ENCODE data around the gene E4F1.

- TF ChIP-seq CREB1 (CRISPR knock-in tag; IDR thresholded peaks at IDR 0.05) (no peak), CTCF (IDR thresholded peaks at IDR 0.05) (no peak), NFYB (CRISPR knock-in tag; conservative IDR thresholded peaks at IDR 0.05; ENCODE audit: low read depth) (no peak), ZNF423 (CRISPR knock-in tag; IDR thresholded peaks at IDR 0.05) (no peak), ZNF232 (CRISPR knock-in tag; IDR thresholded peaks at IDR 0.05) (no peak), SP1 (CRISPR knock-in tag; conservative IDR thresholded peaks at IDR 0.05) (no peak), FOXJ3 (CRISPR knock-in tag; IDR thresholded peaks at IDR 0.05; ENCODE audit: borderline replicate concordance) (no peak), ATF2 (CRISPR knock-in tag; IDR thresholded peaks at IDR 0.05; ENCODE audit: borderline replicate concordance, low read depth) (no peak), STAT6 (CRISPR knock-in tag; conservative IDR thresholded peaks at IDR 0.05; ENCODE audit: low read depth) (no peak), ZNF263 (CRISPR knock-in tag; IDR thresholded peaks at IDR 0.05; ENCODE audit: low read depth) (no peak), E2F5 (CRISPR knock-in tag; IDR thresholded peaks at IDR 0.05) (no peak), NR2C2 (CRISPR knock-in tag; IDR thresholded peaks at IDR 0.05) (no peak), TEAD4 (CRISPR knock-in tag; IDR thresholded peaks at IDR 0.05) (no peak), AFF4 (CRISPR knock-in tag; IDR thresholded peaks at IDR 0.05; ENCODE audit: borderline replicate concordance) (no peak)
These were observed 21.8 kb downstream of the E4F1 start for GRCh38 chr16:2244926-2245795.
